ENCODE data around the gene RNF225. TPM values are rescaled to one million over a fixed set of nuclear protein-coding genes. Genes with fewer than 3 reads are reported as not detected.

Gene RNF225
- total RNA-seq, 2 experiments from 2014 or later = 1.7 to 2.1 TPM

- intact Hi-C loops (cut with micrococcal nuclease; ENCODE audit: unreplicated experiment) = no loop called here
- Histone ChIP-seq H3K27ac (ENCODE audit: low read depth, low read length, poor library complexity, severe bottlenecking) (no peak overlapping the region), H3K9me2 (ENCODE audit: insufficient read depth, low read length) (no peaks in the 10 kb centered on the region), H3K4me3 (ENCODE audit: low read depth, low read length, poor library complexity, severe bottlenecking) (no peak overlapping the region), H3K79me2 (ENCODE audit: insufficient read depth, low read depth, low read length) (no peaks in the 10 kb centered on the region), H3K9me3 (ENCODE audit: low read length) (no peaks in the 10 kb centered on the region), H3K4me1 (ENCODE audit: insufficient read depth, low read length, poor library complexity, severe bottlenecking) (peaks cover 12% of the 10 kb centered on the region), H3K36me3 (ENCODE audit: insufficient read depth, low read length) (peaks cover 35% of the 10 kb centered on the region), H3K4me2 (ENCODE audit: low read length) (no peak overlapping the region), H2AFZ (ENCODE audit: low read length) (no peak overlapping the region), H4K20me1 (ENCODE audit: insufficient read depth, low read length) (peaks cover 3% of the 10 kb centered on the region; the same call in 1 of the 2 replicates)
- ChIA-PET CTCF (ENCODE audit: unreplicated experiment) (no interaction called here), POLR2A (no interaction called here)
- DNase-seq (ENCODE audit: low spot score) = no peak
- BruUV-seq (replicated peaks) = no TSS peak
- TF ChIP-seq CTCF (conservative IDR thresholded peaks at IDR 0.05; ENCODE audit: low read length) = no peak
- TF ChIP-seq EZH2phosphoT487 (IDR thresholded peaks at IDR 0.05; ENCODE audit: borderline replicate concordance, low read depth, low read length) = no peak
These were observed 3.1 kb downstream of the RNF225 start for GRCh38 chr19:58398545-58398944.

- no peak for DNase-seq (ENCODE audit: low spot score)
- Histone ChIP-seq H3K27ac (ENCODE audit: low read depth, low read length, poor library complexity, severe bottlenecking) (no peak overlapping the region), H3K9me2 (ENCODE audit: insufficient read depth, low read length) (no peaks in the 10 kb centered on the region), H3K4me1 (ENCODE audit: insufficient read depth, low read length, poor library complexity, severe bottlenecking) (peaks cover 12% of the 10 kb centered on the region), H4K20me1 (ENCODE audit: insufficient read depth, low read length) (peaks cover under 1% of the 10 kb centered on the region; the same call in 1 of the 2 replicates), H2AFZ (ENCODE audit: low read length) (no peak overlapping the region), H3K4me3 (ENCODE audit: low read depth, low read length, poor library complexity, severe bottlenecking) (no peak overlapping the region), H3K79me2 (ENCODE audit: insufficient read depth, low read depth, low read length) (no peaks in the 10 kb centered on the region), H3K4me2 (ENCODE audit: low read length) (no peak overlapping the region), H3K9me3 (ENCODE audit: low read length) (no peaks in the 10 kb centered on the region), H3K36me3 (ENCODE audit: insufficient read depth, low read length) (peaks cover 22% of the 10 kb centered on the region)
- POLR2A ChIA-PET = no interaction called here
- intact Hi-C loops (cut with micrococcal nuclease; ENCODE audit: unreplicated experiment) = no loop called here
- no TSS peak for BruUV-seq (replicated peaks)
- no peak for TF ChIP-seq EZH2phosphoT487 (IDR thresholded peaks at IDR 0.05; ENCODE audit: borderline replicate concordance, low read depth, low read length)
- TF ChIP-seq CTCF (conservative IDR thresholded peaks at IDR 0.05; ENCODE audit: low read length) = no peak
- CTCF ChIA-PET (ENCODE audit: unreplicated experiment) = no interaction called here
These were observed 4.4 kb downstream of the RNF225 start for GRCh38 chr19:58399903-58400302.

GRCh38 chr19:58400316-58400915 is 5.0 kb downstream of the RNF225 start:
- intact Hi-C loops (cut with micrococcal nuclease; ENCODE audit: unreplicated experiment) = no loop called here
- CTCF ChIA-PET (ENCODE audit: unreplicated experiment) = no interaction called here

More at GRCh38 chr19:58400316-58400915, 5.0 kb downstream of the RNF225 start:
- no peak for DNase-seq (ENCODE audit: low spot score)
- BruUV-seq (replicated peaks) = no TSS peak
- Histone ChIP-seq H3K4me3 (ENCODE audit: low read depth, low read length, poor library complexity, severe bottlenecking) (peak overlapping the region; percentile 33), H3K4me2 (ENCODE audit: low read length) (peak overlapping the region; percentile 53), H4K20me1 (ENCODE audit: insufficient read depth, low read length) (no peaks in the 10 kb centered on the region), H3K4me1 (ENCODE audit: insufficient read depth, low read length, poor library complexity, severe bottlenecking) (peaks cover 12% of the 10 kb centered on the region), H3K79me2 (ENCODE audit: insufficient read depth, low read depth, low read length) (no peaks in the 10 kb centered on the region), H3K27ac (ENCODE audit: low read depth, low read length, poor library complexity, severe bottlenecking) (no peak overlapping the region), H3K36me3 (ENCODE audit: insufficient read depth, low read length) (peaks cover 17% of the 10 kb centered on the region), H3K9me3 (ENCODE audit: low read length) (no peaks in the 10 kb centered on the region), H2AFZ (ENCODE audit: low read length) (no peak overlapping the region), H3K9me2 (ENCODE audit: insufficient read depth, low read length) (no peaks in the 10 kb centered on the region)
- TF ChIP-seq CTCF (conservative IDR thresholded peaks at IDR 0.05; ENCODE audit: low read length) = no peak
- POLR2A ChIA-PET = no interaction called here

Measured in OCI-LY7 (cell line).